GM23338 (cell line): ENCODE data around the gene ZCCHC24.

Experiments
- CREB1 ChIP-seq: fragments of 250-450 bp; sonication (Bioruptor Pico); IDR thresholded peaks from 2 replicates; pipeline ENCODE4 v1.5.0; 2020; ENCODE audit warnings: low read depth, mild to moderate bottlenecking, moderate library complexity
- EZH2 ChIP-seq: fragments of 200-600 bp; sonication (generic); IDR thresholded peaks from one replicate; pipeline ENCODE4 v1.8.0; 2017; ENCODE audit warnings: antibody characterized with exemption, mild to moderate bottlenecking, low read depth; ENCODE audit not compliant: unreplicated experiment
- EZH2phosphoT487 ChIP-seq: fragments of 200-600 bp; sonication (generic); IDR thresholded peaks from one replicate; pipeline ENCODE4 v1.8.1; 2018; ENCODE audit warnings: antibody characterized with exemption; ENCODE audit not compliant: unreplicated experiment
- JUNB ChIP-seq: IDR thresholded peaks from one replicate; pipeline ENCODE4 v1.6.1; 2016; ENCODE audit warnings: antibody characterized with exemption; ENCODE audit not compliant: unreplicated experiment
- NANOG ChIP-seq: IDR thresholded peaks from 2 replicates; pipeline ENCODE4 v1.6.1; 2016; ENCODE audit warnings: antibody characterized with exemption, borderline replicate concordance
- POLR2AphosphoS5 ChIP-seq: IDR thresholded peaks from 2 replicates; pipeline ENCODE4 v1.6.1; 2016; ENCODE audit warnings: antibody characterized with exemption, low read depth
- STAT1 ChIP-seq: IDR thresholded peaks from one replicate; pipeline ENCODE4 v1.6.1; 2016; ENCODE audit warnings: antibody characterized with exemption; ENCODE audit not compliant: unreplicated experiment
- ZNF114 ChIP-seq: fragments of 250-450 bp; sonication (Bioruptor Pico); IDR thresholded peaks from 2 replicates; pipeline ENCODE4 v1.5.0; 2020; ENCODE audit warnings: mild to moderate bottlenecking, moderate library complexity
- TF ChIP-seq, protein P1 (sequence below): IDR thresholded peaks from one replicate; pipeline ENCODE4 v1.6.1; 2018; ENCODE audit warnings: antibody characterized with exemption; ENCODE audit not compliant: unreplicated experiment
- TF ChIP-seq, protein P2 (sequence below), 2 experiments: fragments of 200-600 bp in 1 of 2; sonication (generic) in 1 of 2; conservative IDR thresholded peaks; 2 replicates each; pipeline versions ENCODE4 v1.5.1 to v1.6.1; 2016 to 2017; ENCODE audit warnings: antibody characterized with exemption in 2 of 2, low read depth in 2 of 2, mild to moderate bottlenecking in 2 of 2, moderate library complexity in 1 of 2
- TF ChIP-seq, protein P3 (sequence below): fragments of 250-450 bp; sonication (Bioruptor Pico); IDR thresholded peaks from 2 replicates; pipeline ENCODE4 v1.5.0; 2020; ENCODE audit warnings: mild to moderate bottlenecking, moderate library complexity
- TF ChIP-seq, protein P4 (sequence below): IDR thresholded peaks from 2 replicates; pipeline ENCODE4 v1.6.1; 2016; ENCODE audit warnings: antibody characterized with exemption

DNA sequence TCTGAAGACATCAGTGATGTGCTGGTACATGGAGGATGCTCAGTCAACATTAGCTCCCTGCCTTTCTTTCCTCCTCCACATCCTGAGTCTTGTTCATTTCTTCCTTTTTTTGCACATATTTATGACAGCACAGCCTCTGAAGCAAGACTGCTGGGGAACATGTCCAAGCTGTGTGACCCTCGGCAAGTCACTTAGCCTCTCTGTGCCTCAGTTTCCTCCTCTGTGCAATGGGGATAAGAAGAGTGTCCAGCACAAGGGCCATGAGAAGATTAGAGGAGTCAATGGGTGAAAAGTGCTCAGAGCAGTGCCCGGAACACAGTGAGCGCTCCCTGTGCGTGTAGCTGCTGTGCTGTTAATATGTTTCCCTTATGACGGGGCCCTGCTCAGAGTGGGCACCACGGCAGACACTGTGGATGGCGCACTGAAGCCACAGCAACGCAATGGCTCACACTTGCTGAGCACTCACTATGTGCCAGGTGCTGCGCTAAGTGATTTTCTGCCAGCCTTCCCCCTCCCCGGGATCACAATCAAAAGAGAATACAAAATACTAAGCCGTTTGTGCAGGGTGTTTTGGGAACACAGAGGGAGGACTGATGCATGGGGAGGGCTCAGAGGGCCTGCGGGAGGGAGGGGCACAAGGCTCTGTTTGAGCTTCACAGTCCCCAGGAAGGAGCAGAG is 28.7 kb downstream of the ZCCHC24 start:
- TF ChIP-seq CREB1 (CRISPR knock-in tag) (no peak), ZNF114 (CRISPR knock-in tag) (no peak), POLR2AphosphoS5 (no peak), EZH2 (no peak), NANOG (no peak), EZH2phosphoT487 (no peak), JUNB (no peak), STAT1 (no peak)
- TF ChIP-seq, protein P1, sequence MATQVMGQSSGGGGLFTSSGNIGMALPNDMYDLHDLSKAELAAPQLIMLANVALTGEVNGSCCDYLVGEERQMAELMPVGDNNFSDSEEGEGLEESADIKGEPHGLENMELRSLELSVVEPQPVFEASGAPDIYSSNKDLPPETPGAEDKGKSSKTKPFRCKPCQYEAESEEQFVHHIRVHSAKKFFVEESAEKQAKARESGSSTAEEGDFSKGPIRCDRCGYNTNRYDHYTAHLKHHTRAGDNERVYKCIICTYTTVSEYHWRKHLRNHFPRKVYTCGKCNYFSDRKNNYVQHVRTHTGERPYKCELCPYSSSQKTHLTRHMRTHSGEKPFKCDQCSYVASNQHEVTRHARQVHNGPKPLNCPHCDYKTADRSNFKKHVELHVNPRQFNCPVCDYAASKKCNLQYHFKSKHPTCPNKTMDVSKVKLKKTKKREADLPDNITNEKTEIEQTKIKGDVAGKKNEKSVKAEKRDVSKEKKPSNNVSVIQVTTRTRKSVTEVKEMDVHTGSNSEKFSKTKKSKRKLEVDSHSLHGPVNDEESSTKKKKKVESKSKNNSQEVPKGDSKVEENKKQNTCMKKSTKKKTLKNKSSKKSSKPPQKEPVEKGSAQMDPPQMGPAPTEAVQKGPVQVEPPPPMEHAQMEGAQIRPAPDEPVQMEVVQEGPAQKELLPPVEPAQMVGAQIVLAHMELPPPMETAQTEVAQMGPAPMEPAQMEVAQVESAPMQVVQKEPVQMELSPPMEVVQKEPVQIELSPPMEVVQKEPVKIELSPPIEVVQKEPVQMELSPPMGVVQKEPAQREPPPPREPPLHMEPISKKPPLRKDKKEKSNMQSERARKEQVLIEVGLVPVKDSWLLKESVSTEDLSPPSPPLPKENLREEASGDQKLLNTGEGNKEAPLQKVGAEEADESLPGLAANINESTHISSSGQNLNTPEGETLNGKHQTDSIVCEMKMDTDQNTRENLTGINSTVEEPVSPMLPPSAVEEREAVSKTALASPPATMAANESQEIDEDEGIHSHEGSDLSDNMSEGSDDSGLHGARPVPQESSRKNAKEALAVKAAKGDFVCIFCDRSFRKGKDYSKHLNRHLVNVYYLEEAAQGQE, result no peak
- TF ChIP-seq, protein P2, sequence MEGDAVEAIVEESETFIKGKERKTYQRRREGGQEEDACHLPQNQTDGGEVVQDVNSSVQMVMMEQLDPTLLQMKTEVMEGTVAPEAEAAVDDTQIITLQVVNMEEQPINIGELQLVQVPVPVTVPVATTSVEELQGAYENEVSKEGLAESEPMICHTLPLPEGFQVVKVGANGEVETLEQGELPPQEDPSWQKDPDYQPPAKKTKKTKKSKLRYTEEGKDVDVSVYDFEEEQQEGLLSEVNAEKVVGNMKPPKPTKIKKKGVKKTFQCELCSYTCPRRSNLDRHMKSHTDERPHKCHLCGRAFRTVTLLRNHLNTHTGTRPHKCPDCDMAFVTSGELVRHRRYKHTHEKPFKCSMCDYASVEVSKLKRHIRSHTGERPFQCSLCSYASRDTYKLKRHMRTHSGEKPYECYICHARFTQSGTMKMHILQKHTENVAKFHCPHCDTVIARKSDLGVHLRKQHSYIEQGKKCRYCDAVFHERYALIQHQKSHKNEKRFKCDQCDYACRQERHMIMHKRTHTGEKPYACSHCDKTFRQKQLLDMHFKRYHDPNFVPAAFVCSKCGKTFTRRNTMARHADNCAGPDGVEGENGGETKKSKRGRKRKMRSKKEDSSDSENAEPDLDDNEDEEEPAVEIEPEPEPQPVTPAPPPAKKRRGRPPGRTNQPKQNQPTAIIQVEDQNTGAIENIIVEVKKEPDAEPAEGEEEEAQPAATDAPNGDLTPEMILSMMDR (conservative IDR thresholded peaks at IDR 0.05; ENCODE audit: low read depth in 2 of 2), result no peak
- TF ChIP-seq, protein P3, sequence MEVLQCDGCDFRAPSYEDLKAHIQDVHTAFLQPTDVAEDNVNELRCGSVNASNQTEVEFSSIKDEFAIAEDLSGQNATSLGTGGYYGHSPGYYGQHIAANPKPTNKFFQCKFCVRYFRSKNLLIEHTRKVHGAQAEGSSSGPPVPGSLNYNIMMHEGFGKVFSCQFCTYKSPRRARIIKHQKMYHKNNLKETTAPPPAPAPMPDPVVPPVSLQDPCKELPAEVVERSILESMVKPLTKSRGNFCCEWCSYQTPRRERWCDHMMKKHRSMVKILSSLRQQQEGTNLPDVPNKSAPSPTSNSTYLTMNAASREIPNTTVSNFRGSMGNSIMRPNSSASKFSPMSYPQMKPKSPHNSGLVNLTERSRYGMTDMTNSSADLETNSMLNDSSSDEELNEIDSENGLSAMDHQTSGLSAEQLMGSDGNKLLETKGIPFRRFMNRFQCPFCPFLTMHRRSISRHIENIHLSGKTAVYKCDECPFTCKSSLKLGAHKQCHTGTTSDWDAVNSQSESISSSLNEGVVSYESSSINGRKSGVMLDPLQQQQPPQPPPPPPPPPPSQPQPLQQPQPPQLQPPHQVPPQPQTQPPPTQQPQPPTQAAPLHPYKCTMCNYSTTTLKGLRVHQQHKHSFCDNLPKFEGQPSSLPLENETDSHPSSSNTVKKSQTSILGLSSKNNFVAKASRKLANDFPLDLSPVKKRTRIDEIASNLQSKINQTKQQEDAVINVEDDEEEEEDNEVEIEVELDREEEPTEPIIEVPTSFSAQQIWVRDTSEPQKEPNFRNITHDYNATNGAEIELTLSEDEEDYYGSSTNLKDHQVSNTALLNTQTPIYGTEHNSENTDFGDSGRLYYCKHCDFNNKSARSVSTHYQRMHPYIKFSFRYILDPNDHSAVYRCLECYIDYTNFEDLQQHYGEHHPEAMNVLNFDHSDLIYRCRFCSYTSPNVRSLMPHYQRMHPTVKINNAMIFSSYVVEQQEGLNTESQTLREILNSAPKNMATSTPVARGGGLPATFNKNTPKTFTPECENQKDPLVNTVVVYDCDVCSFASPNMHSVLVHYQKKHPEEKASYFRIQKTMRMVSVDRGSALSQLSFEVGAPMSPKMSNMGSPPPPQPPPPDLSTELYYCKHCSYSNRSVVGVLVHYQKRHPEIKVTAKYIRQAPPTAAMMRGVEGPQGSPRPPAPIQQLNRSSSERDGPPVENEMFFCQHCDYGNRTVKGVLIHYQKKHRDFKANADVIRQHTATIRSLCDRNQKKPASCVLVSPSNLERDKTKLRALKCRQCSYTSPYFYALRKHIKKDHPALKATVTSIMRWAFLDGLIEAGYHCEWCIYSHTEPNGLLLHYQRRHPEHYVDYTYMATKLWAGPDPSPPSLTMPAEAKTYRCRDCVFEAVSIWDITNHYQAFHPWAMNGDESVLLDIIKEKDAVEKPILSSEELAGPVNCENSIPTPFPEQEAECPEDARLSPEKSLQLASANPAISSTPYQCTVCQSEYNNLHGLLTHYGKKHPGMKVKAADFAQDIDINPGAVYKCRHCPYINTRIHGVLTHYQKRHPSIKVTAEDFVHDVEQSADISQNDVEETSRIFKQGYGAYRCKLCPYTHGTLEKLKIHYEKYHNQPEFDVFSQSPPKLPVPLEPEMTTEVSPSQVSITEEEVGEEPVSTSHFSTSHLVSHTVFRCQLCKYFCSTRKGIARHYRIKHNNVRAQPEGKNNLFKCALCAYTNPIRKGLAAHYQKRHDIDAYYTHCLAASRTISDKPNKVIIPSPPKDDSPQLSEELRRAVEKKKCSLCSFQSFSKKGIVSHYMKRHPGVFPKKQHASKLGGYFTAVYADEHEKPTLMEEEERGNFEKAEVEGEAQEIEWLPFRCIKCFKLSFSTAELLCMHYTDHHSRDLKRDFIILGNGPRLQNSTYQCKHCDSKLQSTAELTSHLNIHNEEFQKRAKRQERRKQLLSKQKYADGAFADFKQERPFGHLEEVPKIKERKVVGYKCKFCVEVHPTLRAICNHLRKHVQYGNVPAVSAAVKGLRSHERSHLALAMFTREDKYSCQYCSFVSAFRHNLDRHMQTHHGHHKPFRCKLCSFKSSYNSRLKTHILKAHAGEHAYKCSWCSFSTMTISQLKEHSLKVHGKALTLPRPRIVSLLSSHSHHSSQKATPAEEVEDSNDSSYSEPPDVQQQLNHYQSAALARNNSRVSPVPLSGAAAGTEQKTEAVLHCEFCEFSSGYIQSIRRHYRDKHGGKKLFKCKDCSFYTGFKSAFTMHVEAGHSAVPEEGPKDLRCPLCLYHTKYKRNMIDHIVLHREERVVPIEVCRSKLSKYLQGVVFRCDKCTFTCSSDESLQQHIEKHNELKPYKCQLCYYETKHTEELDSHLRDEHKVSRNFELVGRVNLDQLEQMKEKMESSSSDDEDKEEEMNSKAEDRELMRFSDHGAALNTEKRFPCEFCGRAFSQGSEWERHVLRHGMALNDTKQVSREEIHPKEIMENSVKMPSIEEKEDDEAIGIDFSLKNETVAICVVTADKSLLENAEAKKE (CRISPR knock-in tag), result no peak
- TF ChIP-seq, protein P4, sequence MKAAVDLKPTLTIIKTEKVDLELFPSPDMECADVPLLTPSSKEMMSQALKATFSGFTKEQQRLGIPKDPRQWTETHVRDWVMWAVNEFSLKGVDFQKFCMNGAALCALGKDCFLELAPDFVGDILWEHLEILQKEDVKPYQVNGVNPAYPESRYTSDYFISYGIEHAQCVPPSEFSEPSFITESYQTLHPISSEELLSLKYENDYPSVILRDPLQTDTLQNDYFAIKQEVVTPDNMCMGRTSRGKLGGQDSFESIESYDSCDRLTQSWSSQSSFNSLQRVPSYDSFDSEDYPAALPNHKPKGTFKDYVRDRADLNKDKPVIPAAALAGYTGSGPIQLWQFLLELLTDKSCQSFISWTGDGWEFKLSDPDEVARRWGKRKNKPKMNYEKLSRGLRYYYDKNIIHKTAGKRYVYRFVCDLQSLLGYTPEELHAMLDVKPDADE, result no peak
